Measurements from ENCODE around the gene KL. TPM values are rescaled to one million over a fixed set of nuclear protein-coding genes. Genes with fewer than 3 reads are reported as not detected.
A peak's percentile ranks its signal among the peaks of the same experiment; 100 is the strongest.

KL gene
- total RNA-seq, 1 experiment from 2014 or later: not detected

DNA sequence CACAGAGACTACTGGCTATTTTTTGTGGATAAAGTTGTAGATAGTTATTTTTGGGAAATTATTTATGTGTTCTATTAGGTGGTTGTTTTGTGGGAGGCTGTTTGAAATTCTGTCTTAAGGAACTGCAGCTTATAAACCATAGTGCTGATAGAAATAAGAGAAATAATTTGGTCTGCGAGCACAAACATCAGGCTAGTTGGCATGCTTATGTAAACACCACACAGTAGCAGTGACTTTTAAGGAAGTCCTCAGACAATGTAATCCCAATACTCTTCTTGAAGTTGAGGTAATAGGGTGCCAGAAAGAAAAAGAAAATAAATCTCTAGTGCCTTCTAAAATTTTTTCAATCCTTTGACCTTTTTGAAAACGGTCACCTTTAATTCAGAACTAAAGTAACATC lies 23.9 kb downstream of the KL start:
- no peak for TF ChIP-seq SIN3A (IDR thresholded peaks at IDR 0.05; ENCODE audit: low read depth)
- TF ChIP-seq, protein P1, sequence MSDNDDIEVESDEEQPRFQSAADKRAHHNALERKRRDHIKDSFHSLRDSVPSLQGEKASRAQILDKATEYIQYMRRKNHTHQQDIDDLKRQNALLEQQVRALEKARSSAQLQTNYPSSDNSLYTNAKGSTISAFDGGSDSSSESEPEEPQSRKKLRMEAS (IDR thresholded peaks at IDR 0.05): no peak
- intact Hi-C loops (cut with micrococcal nuclease): no loop called here
- ChIA-PET POLR2A (no interaction called here), CTCF (no interaction called here), RAD21 (ENCODE audit: low non-redundant PET in 1 of 2, low total read pairs in 2 of 2, uncharacterized antibody in 2 of 2, unreplicated experiment in 2 of 2) (no interaction called here)
- no peaks in the 10 kb centered on the region for H3K79me2 ChIP-seq (ENCODE audit: insufficient read depth, low read length)
- no peak overlapping the region for H3K9ac ChIP-seq (ENCODE audit: low read length)
- no peaks in the 10 kb centered on the region for H3K4me1 ChIP-seq (ENCODE audit: control insufficient read depth in 1 of 2, insufficient read depth in 2 of 2, low read length in 2 of 2)
- H3K9me3 ChIP-seq (ENCODE audit: control insufficient read depth in 1 of 2, insufficient read depth in 1 of 2, low read depth in 1 of 2, low read length in 2 of 2): no peaks in the 10 kb centered on the region
- no peaks in the 10 kb centered on the region for H4K20me1 ChIP-seq (ENCODE audit: insufficient read depth)
- no peak overlapping the region for H2AFZ ChIP-seq (ENCODE audit: low read depth, low read length, poor library complexity, severe bottlenecking)
- DNase-seq (ENCODE audit: low read depth, low spot score) (no peak), ATAC-seq (no peak)
- no peaks in the 10 kb centered on the region for H3K9me2 ChIP-seq (ENCODE audit: insufficient read depth)
- no peaks in the 10 kb centered on the region for H3K36me3 ChIP-seq (ENCODE audit: control insufficient read depth in 1 of 2, insufficient read depth in 2 of 2, low read length in 2 of 2)
- BruUV-seq (replicated peaks): no TSS peak
- H3K4me2 ChIP-seq (ENCODE audit: low read length): no peak overlapping the region
- no peak overlapping the region for H3K4me3 ChIP-seq (replicated peaks in 1 of 2; ENCODE audit: low read depth in 1 of 2, low read length in 2 of 2)
- no peak overlapping the region for H3K27ac ChIP-seq (ENCODE audit: low read depth, low read length)
- H3K27me3 ChIP-seq (ENCODE audit: insufficient read depth, low read length): no peaks in the 10 kb centered on the region

DNA sequence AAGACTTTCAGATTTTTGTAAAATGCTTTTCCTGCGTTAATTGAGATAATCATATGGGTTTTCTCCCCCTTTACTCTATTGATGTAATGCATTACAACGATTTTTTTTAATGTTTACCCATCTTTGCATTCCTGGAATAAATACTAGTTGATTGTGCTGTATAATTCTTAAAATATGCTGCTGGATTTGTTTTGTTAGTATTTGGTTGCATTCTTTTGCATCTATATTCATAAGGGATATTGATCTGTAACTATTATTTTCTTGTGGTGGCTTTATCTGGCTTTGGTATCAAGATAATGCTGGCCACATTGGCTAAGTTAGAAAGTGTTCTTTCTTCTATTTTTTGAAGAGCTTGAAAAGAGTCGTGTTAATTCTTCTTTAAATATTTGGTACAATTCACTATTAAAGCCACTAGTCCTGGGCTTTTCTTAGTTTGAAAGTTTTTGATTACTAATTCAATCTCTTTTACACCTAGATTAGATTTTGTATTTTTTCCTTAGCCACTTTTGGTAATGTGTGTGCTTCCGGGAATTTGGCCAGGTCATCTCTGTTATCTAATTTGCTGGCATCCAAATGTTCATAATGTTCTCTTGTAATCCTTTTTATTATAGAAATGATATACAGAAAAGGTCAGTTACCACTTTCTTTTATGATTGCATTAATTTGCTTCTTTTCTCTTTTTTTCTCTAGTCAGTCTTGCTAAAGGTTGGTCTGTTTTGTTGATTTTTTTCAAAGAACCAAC lies 29.8 kb downstream of the KL start:
- TF ChIP-seq, protein P2, sequence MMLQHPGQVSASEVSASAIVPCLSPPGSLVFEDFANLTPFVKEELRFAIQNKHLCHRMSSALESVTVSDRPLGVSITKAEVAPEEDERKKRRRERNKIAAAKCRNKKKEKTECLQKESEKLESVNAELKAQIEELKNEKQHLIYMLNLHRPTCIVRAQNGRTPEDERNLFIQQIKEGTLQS (IDR thresholded peaks at IDR 0.05): no peak
- TF ChIP-seq YY1 (IDR thresholded peaks at IDR 0.05; ENCODE audit: extremely low read depth, insufficient replicate concordance, low read depth, low read length): no peak
- no peak for TF ChIP-seq SP1 (IDR thresholded peaks at IDR 0.05; ENCODE audit: low read depth)
- no peak for TF ChIP-seq EZH2 (IDR thresholded peaks at IDR 0.05)
- no peak for TF ChIP-seq POLR2A (IDR thresholded peaks at IDR 0.05; ENCODE audit: borderline replicate concordance, extremely low read depth, insufficient read depth, insufficient read length)
- no peak for TF ChIP-seq ZFX (IDR thresholded peaks at IDR 0.05)
- TF ChIP-seq, protein P3, sequence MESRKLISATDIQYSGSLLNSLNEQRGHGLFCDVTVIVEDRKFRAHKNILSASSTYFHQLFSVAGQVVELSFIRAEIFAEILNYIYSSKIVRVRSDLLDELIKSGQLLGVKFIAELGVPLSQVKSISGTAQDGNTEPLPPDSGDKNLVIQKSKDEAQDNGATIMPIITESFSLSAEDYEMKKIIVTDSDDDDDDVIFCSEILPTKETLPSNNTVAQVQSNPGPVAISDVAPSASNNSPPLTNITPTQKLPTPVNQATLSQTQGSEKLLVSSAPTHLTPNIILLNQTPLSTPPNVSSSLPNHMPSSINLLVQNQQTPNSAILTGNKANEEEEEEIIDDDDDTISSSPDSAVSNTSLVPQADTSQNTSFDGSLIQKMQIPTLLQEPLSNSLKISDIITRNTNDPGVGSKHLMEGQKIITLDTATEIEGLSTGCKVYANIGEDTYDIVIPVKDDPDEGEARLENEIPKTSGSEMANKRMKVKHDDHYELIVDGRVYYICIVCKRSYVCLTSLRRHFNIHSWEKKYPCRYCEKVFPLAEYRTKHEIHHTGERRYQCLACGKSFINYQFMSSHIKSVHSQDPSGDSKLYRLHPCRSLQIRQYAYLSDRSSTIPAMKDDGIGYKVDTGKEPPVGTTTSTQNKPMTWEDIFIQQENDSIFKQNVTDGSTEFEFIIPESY (IDR thresholded peaks at IDR 0.05; ENCODE audit: extremely low read depth, insufficient replicate concordance, low read length): no peak
- no peak for TF ChIP-seq RAD21 (IDR thresholded peaks at IDR 0.05; ENCODE audit: low read depth)
- TF ChIP-seq ELF1 (IDR thresholded peaks at IDR 0.05; ENCODE audit: borderline replicate concordance, low read depth): no peak
- ATAC-seq (no peak), DNase-seq (ENCODE audit: low read depth, low spot score) (no peak)
- Histone ChIP-seq H3K27ac (ENCODE audit: low read depth, low read length) (no peak overlapping the region), H3K79me2 (ENCODE audit: insufficient read depth, low read length) (no peaks in the 10 kb centered on the region), H3K9me2 (ENCODE audit: insufficient read depth) (no peaks in the 10 kb centered on the region), H3K9me3 (ENCODE audit: control insufficient read depth in 1 of 2, insufficient read depth in 1 of 2, low read depth in 1 of 2, low read length in 2 of 2) (no peaks in the 10 kb centered on the region), H3K4me2 (ENCODE audit: low read length) (no peak overlapping the region), H3K9ac (ENCODE audit: low read length) (no peak overlapping the region), H3K36me3 (ENCODE audit: control insufficient read depth in 1 of 2, insufficient read depth in 2 of 2, low read length in 2 of 2) (no peaks in the 10 kb centered on the region), H3K27me3 (ENCODE audit: insufficient read depth, low read length) (no peaks in the 10 kb centered on the region), H3K4me3 (replicated peaks in 1 of 2; ENCODE audit: low read depth in 1 of 2, low read length in 2 of 2) (no peak overlapping the region), H3K4me1 (ENCODE audit: control insufficient read depth in 1 of 2, insufficient read depth in 2 of 2, low read length in 2 of 2) (peaks cover 3 to 5% of the 10 kb centered on the region in 2 experiments; a peak in 3 of 4 replicates), H2AFZ (ENCODE audit: low read depth, low read length, poor library complexity, severe bottlenecking) (peak overlapping the region; percentile 54), H4K20me1 (ENCODE audit: insufficient read depth) (no peaks in the 10 kb centered on the region)
- POLR2A ChIA-PET: no interaction called here
- CTCF ChIA-PET: no interaction called here
- intact Hi-C loops (cut with micrococcal nuclease): no loop called here
- RAD21 ChIA-PET (ENCODE audit: low non-redundant PET in 1 of 2, low total read pairs in 2 of 2, uncharacterized antibody in 2 of 2, unreplicated experiment in 2 of 2): no interaction called here
- BruUV-seq (replicated peaks): no TSS peak

Data from HCT116 (cell line).